SK-N-SH (cell line): ENCODE data around the gene SORL1. TPM values are rescaled to one million over a fixed set of nuclear protein-coding genes. Genes with fewer than 3 reads are reported as not detected.

ENCODE experiments used
- CTCF ChIA-PET: fragments of 300-600, 350-600 bp; formaldehyde crosslinking; extraction: SDS; loops from one replicate; lab custom pipeline; 2021; lab: Yijun Ruan, JAX
- POLR2A ChIA-PET: fragments of 350-600 bp; sonication (Branson Sonifier 250); formaldehyde crosslinking; extraction: SDS; loops from one replicate; lab custom pipeline; 2020; ENCODE audit warnings: antibody characterized with exemption, inconsistent platforms; lab: Yijun Ruan, JAX
- DNase-seq: peaks from one replicate; pipeline ENCODE4 v3.0.0; 2012
- H2AFZ ChIP-seq: fragments of 200-600 bp; sonication (generic); 2 replicates; pipeline ENCODE4 v1.8.1; 2016; ENCODE audit warnings: antibody characterized with exemption, mild to moderate bottlenecking, low read depth
- H3F3A ChIP-seq: fragments of 200-600 bp; sonication (generic); replicated peaks from 2 replicates; pipeline ENCODE3; 2016; ENCODE audit warnings: antibody characterized with exemption, mild to moderate bottlenecking; ENCODE audit not compliant: insufficient read depth
- H3K27ac ChIP-seq, 2 experiments: fragments of 200-500 bp in 1 of 2; fragments of 200-600 bp in 1 of 2; sonication (Bioruptor generic) in 1 of 2; sonication (generic), shearing (Covaris generic) in 1 of 2; 2 replicates each; pipeline versions ENCODE4 v1.5.1 to v1.6.1; 2014 to 2016; ENCODE audit warnings: low read depth in 2 of 2, inconsistent platforms in 1 of 2, low read length in 1 of 2, mild to moderate bottlenecking in 1 of 2, mixed read lengths in 1 of 2
- H3K27me3 ChIP-seq: fragments of 200-600 bp; sonication (generic), shearing (Covaris generic); 2 replicates; pipeline ENCODE4 v1.6.1; 2016; ENCODE audit warnings: mixed run types; ENCODE audit not compliant: insufficient read depth
- H3K36me3 ChIP-seq, 2 experiments: fragments of 200-500 bp in 1 of 2; fragments of 200-600 bp in 1 of 2; sonication (Bioruptor generic) in 1 of 2; sonication (generic) in 1 of 2; replicated peaks in 1 of 2; 2 replicates each; pipeline versions ENCODE3 to v1.5.1; 2014 to 2016; ENCODE audit warnings: low read length in 1 of 2, mild to moderate bottlenecking in 1 of 2; ENCODE audit not compliant: insufficient read depth in 2 of 2, control insufficient read depth in 1 of 2
- H3K4me1 ChIP-seq, 2 experiments: fragments of 200-500 bp in 1 of 2; fragments of 200-600 bp in 1 of 2; sonication (Bioruptor generic) in 1 of 2; sonication (generic), shearing (Covaris generic) in 1 of 2; 2 replicates each; pipeline versions ENCODE4 v1.5.1 to v1.6.1; 2014 to 2016; ENCODE audit warnings: low read depth in 1 of 2, low read length in 1 of 2, mixed run types in 1 of 2; ENCODE audit not compliant: insufficient read depth in 2 of 2, control insufficient read depth in 1 of 2
- H3K4me2 ChIP-seq: fragments of 200-600 bp; sonication (generic), shearing (Covaris generic); 2 replicates; pipeline ENCODE4 v1.6.1; 2017; ENCODE audit warnings: mixed run types
- H3K4me3 ChIP-seq, 2 experiments: fragments of 200-500 bp in 1 of 2; fragments of 200-600 bp in 1 of 2; sonication (Bioruptor generic) in 1 of 2; sonication (generic), shearing (Covaris generic) in 1 of 2; 2 replicates each; pipeline versions ENCODE4 v1.5.1 to v1.8.1; 2014 to 2016; ENCODE audit warnings: low read depth in 2 of 2, inconsistent platforms in 1 of 2, low read length in 1 of 2, mild to moderate bottlenecking in 1 of 2, mixed read lengths in 1 of 2, moderate library complexity in 1 of 2
- H3K79me2 ChIP-seq: fragments of 200-600 bp; sonication (generic); 2 replicates; pipeline ENCODE4 v1.8.1; 2017; ENCODE audit warnings: mild to moderate bottlenecking; ENCODE audit not compliant: insufficient read depth
- H3K9ac ChIP-seq: fragments of 200-600 bp; sonication (generic); 2 replicates; pipeline ENCODE4 v1.6.1; 2017; ENCODE audit warnings: mixed run types
- H3K9me2 ChIP-seq: fragments of 200-600 bp; sonication (generic); 2 replicates; pipeline ENCODE4 v1.6.1; 2017; ENCODE audit warnings: mixed run types
- H3K9me3 ChIP-seq: fragments of 200-600 bp; sonication (generic); 2 replicates; pipeline ENCODE4 v1.6.1; 2017; ENCODE audit warnings: mixed run types, mild to moderate bottlenecking, moderate library complexity
- H4K20me1 ChIP-seq: fragments of 200-600 bp; sonication (generic); 2 replicates; pipeline ENCODE4 v1.6.1; 2017; ENCODE audit warnings: mild to moderate bottlenecking, mixed run types; ENCODE audit not compliant: insufficient read depth
- ELF1 ChIP-seq: IDR thresholded peaks from 2 replicates; pipeline ENCODE4 v1.4.0; 2012
- EP300 ChIP-seq, 2 experiments: IDR thresholded peaks; 2 replicates each; pipeline versions ENCODE4 v1.4.0 to v1.6.1; 2012; ENCODE audit warnings: borderline replicate concordance in 1 of 2, low read depth in 1 of 2, low read length in 1 of 2
- FOSL2 ChIP-seq: IDR thresholded peaks from 2 replicates; pipeline ENCODE4 v1.4.0; 2012; ENCODE audit warnings: low read depth, mild to moderate bottlenecking, moderate library complexity, borderline replicate concordance
- FOXJ3 ChIP-seq: sonication (generic); formaldehyde crosslinking; IDR thresholded peaks from 2 replicates; pipeline ENCODE4 v1.5.1; 2020; ENCODE audit warnings: mild to moderate bottlenecking, missing genetic modification reagents
- FOXM1 ChIP-seq: IDR thresholded peaks from 2 replicates; pipeline ENCODE4 v1.4.0; 2012; ENCODE audit warnings: low read depth, mild to moderate bottlenecking
- GABPA ChIP-seq: IDR thresholded peaks from 2 replicates; pipeline ENCODE4 v1.4.0; 2012; ENCODE audit warnings: low read depth, mild to moderate bottlenecking
- GATA2 ChIP-seq: sonication (generic); formaldehyde crosslinking; IDR thresholded peaks from 2 replicates; pipeline ENCODE4 v1.5.0; 2020; ENCODE audit warnings: mild to moderate bottlenecking, missing genetic modification reagents
- JUND ChIP-seq: IDR thresholded peaks from 2 replicates; pipeline ENCODE4 v1.4.0; 2012
- MAX ChIP-seq: IDR thresholded peaks from 2 replicates; pipeline ENCODE4 v1.4.0; 2012; ENCODE audit warnings: low read depth
- MEF2A ChIP-seq: IDR thresholded peaks from 2 replicates; pipeline ENCODE4 v1.4.0; 2012; ENCODE audit warnings: low read depth, borderline replicate concordance
- MXI1 ChIP-seq: IDR thresholded peaks from 2 replicates; pipeline ENCODE4 v1.6.1; 2012; ENCODE audit warnings: mild to moderate bottlenecking, low read depth, low read length, improper control_type of control experiment
- PBX3 ChIP-seq: IDR thresholded peaks from 2 replicates; pipeline ENCODE4; 2012
- POLR2AphosphoS5 ChIP-seq: IDR thresholded peaks from 2 replicates; pipeline ENCODE4 v1.6.1; 2012; ENCODE audit warnings: low read depth, low read length
- RAD21 ChIP-seq: IDR thresholded peaks from 2 replicates; pipeline ENCODE4 v1.6.1; 2012; ENCODE audit warnings: mild to moderate bottlenecking, low read length
- RCOR1 ChIP-seq: fragments of 150-350 bp; IDR thresholded peaks from 2 replicates; pipeline ENCODE4 v1.6.1; 2017; ENCODE audit warnings: antibody characterized with exemption, low read length
- REST ChIP-seq: IDR thresholded peaks from 2 replicates; pipeline ENCODE4 v1.6.1; 2012; ENCODE audit warnings: mild to moderate bottlenecking, low read depth, low read length, moderate library complexity
- RFX5 ChIP-seq: IDR thresholded peaks from 2 replicates; pipeline ENCODE4 v1.6.1; 2012; ENCODE audit warnings: mild to moderate bottlenecking, improper control_type of control experiment, low read length
- RXRA ChIP-seq: IDR thresholded peaks from 2 replicates; pipeline ENCODE4 v1.4.0; 2012; ENCODE audit warnings: low read depth, mild to moderate bottlenecking, borderline replicate concordance
- SMC3 ChIP-seq: IDR thresholded peaks from 2 replicates; pipeline ENCODE4 v1.6.1; 2012; ENCODE audit warnings: low read depth, low read length, improper control_type of control experiment
- TAF1 ChIP-seq: IDR thresholded peaks from 2 replicates; pipeline ENCODE4 v1.6.1; 2012; ENCODE audit warnings: low read depth, mild to moderate bottlenecking, low read length, moderate library complexity, borderline replicate concordance
- TEAD4 ChIP-seq: IDR thresholded peaks from 2 replicates; pipeline ENCODE4 v1.4.0; 2012; ENCODE audit warnings: mild to moderate bottlenecking, borderline replicate concordance; ENCODE audit not compliant: insufficient read depth
- USF1 ChIP-seq: IDR thresholded peaks from 2 replicates; pipeline ENCODE4 v1.4.0; 2012; ENCODE audit warnings: low read depth, borderline replicate concordance
- YY1 ChIP-seq: IDR thresholded peaks from 2 replicates; pipeline ENCODE4 v1.4.0; 2012; ENCODE audit warnings: low read depth, mild to moderate bottlenecking
- WGBS: methylation state at CpG from one replicate; pipeline ENCODE4 v1.1.6; 2017; ENCODE audit warnings: low lambda C conversion rate; 5-methylcytosine and 5-hydroxymethylcytosine counted together
- polyA plus RNA-seq, 3 experiments: library from polyadenylated mRNA; depleted of rRNA; stranded (reverse); fragments of >200 nt; gene quantifications; 2 replicates each; pipeline ENCODE4 v1.2.3, GENCODE V29; 2012

Gene SORL1
- polyA plus RNA-seq, 1 of the 3 experiments (the other 2 are of a cell fraction): 7.1 TPM

- H3K27me3 ChIP-seq: no peaks in the 10 kb centered on the region
- no peaks in the 10 kb centered on the region for H3K9me2 ChIP-seq
- no peak overlapping the region for H3K4me2 ChIP-seq
- no peak for DNase-seq
- H3K79me2 ChIP-seq: no peaks in the 10 kb centered on the region
- H3K36me3 ChIP-seq: no peaks in the 10 kb centered on the region
- H3K4me1 ChIP-seq: no peaks in the 10 kb centered on the region; a peak in 1 of 4 replicates
- TF ChIP-seq REST: no peak
- no peak for TF ChIP-seq EP300 (IDR thresholded peaks at IDR 0.05; ENCODE audit: borderline replicate concordance in 1 of 2, low read depth in 1 of 2, low read length in 1 of 2)
- no peak for TF ChIP-seq FOXJ3 (CRISPR knock-in tag)
- TF ChIP-seq ELF1: no peak
- TF ChIP-seq TAF1: no peak
- TF ChIP-seq RAD21: no peak
- no peak for TF ChIP-seq POLR2AphosphoS5
- TF ChIP-seq RCOR1: no peak
- TF ChIP-seq USF1: no peak
- TF ChIP-seq FOSL2: no peak
- no peak for TF ChIP-seq GABPA
- TF ChIP-seq YY1: no peak
- no peaks in the 10 kb centered on the region for H3F3A ChIP-seq
- no peak overlapping the region for H3K27ac ChIP-seq
- no peak overlapping the region for H2AFZ ChIP-seq
- WGBS: 55% methylated on average over 9 of the region's 9 CpGs
- ChIA-PET CTCF (interaction anchor here (0.9 to 2.3 kb wide), 3 partner anchors 10 to 862 kb away, joined by 3 to 16 read pairs (median 3); no protein-coding TSS in a partner anchor), POLR2A (no interaction called here)
- H3K4me3 ChIP-seq: no peak overlapping the region
- H3K9me3 ChIP-seq: no peaks in the 10 kb centered on the region
- no peak overlapping the region for H3K9ac ChIP-seq
- no peaks in the 10 kb centered on the region for H4K20me1 ChIP-seq
These were observed 191.5 kb downstream of the SORL1 start for GRCh38 chr11:121643479-121644186.

GRCh38 chr11:121644187-121644512, 192.0 kb downstream of the SORL1 start:
- no peak for TF ChIP-seq FOXM1
- no peak for TF ChIP-seq FOXJ3 (CRISPR knock-in tag)
- no peak for TF ChIP-seq MEF2A
- TF ChIP-seq RXRA: no peak
- TF ChIP-seq RCOR1: no peak
- no peak for TF ChIP-seq JUND
- TF ChIP-seq RFX5: no peak
- no peak for TF ChIP-seq MXI1
- TF ChIP-seq GATA2 (CRISPR knock-in tag): no peak
- no peak for TF ChIP-seq MAX
- no peak for TF ChIP-seq SMC3
- TF ChIP-seq PBX3: no peak
- no peak for TF ChIP-seq RAD21
- TF ChIP-seq TAF1: no peak
- TF ChIP-seq TEAD4: no peak
- no peak for TF ChIP-seq YY1
- TF ChIP-seq POLR2AphosphoS5: no peak
- TF ChIP-seq, all 33 proteins: peak for 0
- H3K36me3 ChIP-seq: no peaks in the 10 kb centered on the region
- no peaks in the 10 kb centered on the region for H3K9me3 ChIP-seq
- H3F3A ChIP-seq: no peaks in the 10 kb centered on the region
- 79% methylated on average over 4 of the region's 4 CpGs for WGBS
- H3K79me2 ChIP-seq: no peaks in the 10 kb centered on the region
- no peaks in the 10 kb centered on the region for H3K9me2 ChIP-seq
- H2AFZ ChIP-seq: no peak overlapping the region
- no peak overlapping the region for H3K4me2 ChIP-seq
- H3K9ac ChIP-seq: no peak overlapping the region
- ChIA-PET CTCF (interaction anchor here (0.9 to 3.6 kb wide), 4 partner anchors 9 to 862 kb away, joined by 3 to 25 read pairs (median 10); no protein-coding TSS in a partner anchor), POLR2A (no interaction called here)
- H3K4me3 ChIP-seq: no peak overlapping the region
- no peaks in the 10 kb centered on the region for H4K20me1 ChIP-seq
- no peak overlapping the region for H3K27ac ChIP-seq
- H3K4me1 ChIP-seq: no peaks in the 10 kb centered on the region; a peak in 1 of 4 replicates
- DNase-seq: no peak
- no peaks in the 10 kb centered on the region for H3K27me3 ChIP-seq
